GM23338 (cell line): Measurements from ENCODE around the gene TEX14. TPM values are rescaled to one million over a fixed set of nuclear protein-coding genes. Genes with fewer than 3 reads are reported as not detected.
A peak's percentile ranks its signal among the peaks of the same experiment; 100 is the strongest.

Experiments used
- ATAC-seq: fragments of 200-7000 bp; cut with Tn5 transposase; 3 replicates; pipeline ENCODE4 v1.9.1; 2020
- DNase-seq: peaks from one replicate; pipeline ENCODE4 v3.0.0-alpha.2; 2015; ENCODE audit warnings: low spot score
- H2AFZ ChIP-seq: fragments of 200-600 bp; sonication (generic); 2 replicates; pipeline ENCODE4 v1.8.0; 2016; ENCODE audit warnings: antibody characterized with exemption, mild to moderate bottlenecking, moderate library complexity
- H3F3A ChIP-seq: fragments of 200-600 bp; sonication (generic); replicated peaks from 2 replicates; pipeline ENCODE4 v1.8.0; 2017; ENCODE audit warnings: antibody characterized with exemption, mixed run types, low read depth
- H3K27ac ChIP-seq: fragments of 200-600 bp; sonication (generic); 2 replicates; pipeline ENCODE4 v1.6.1; 2016; ENCODE audit warnings: low read depth
- H3K27me3 ChIP-seq: fragments of 200-600 bp; sonication (generic); 2 replicates; pipeline ENCODE4 v1.8.0; 2016; ENCODE audit warnings: mild to moderate bottlenecking, mixed run types, moderate library complexity; ENCODE audit not compliant: insufficient read depth
- H3K36me3 ChIP-seq: fragments of 200-600 bp; sonication (generic); 2 replicates; pipeline ENCODE4 v1.8.0; 2016; ENCODE audit warnings: mild to moderate bottlenecking; ENCODE audit not compliant: insufficient read depth
- H3K4me1 ChIP-seq: fragments of 200-600 bp; sonication (generic); 2 replicates; pipeline ENCODE4 v1.8.0; 2016; ENCODE audit warnings: mild to moderate bottlenecking, moderate library complexity; ENCODE audit not compliant: insufficient read depth
- H3K4me2 ChIP-seq: fragments of 200-600 bp; sonication (generic); 2 replicates; pipeline ENCODE4 v1.7.1; 2017; ENCODE audit warnings: mixed run types
- H3K4me3 ChIP-seq: fragments of 200-600 bp; sonication (generic); 2 replicates; pipeline ENCODE4 v1.6.1; 2016; ENCODE audit warnings: mixed run types
- H3K79me2 ChIP-seq: fragments of 200-600 bp; sonication (generic); replicated peaks from 2 replicates; pipeline ENCODE4 v1.8.0; 2017; ENCODE audit warnings: mild to moderate bottlenecking; ENCODE audit not compliant: insufficient read depth
- H3K9me2 ChIP-seq: fragments of 200-600 bp; sonication (generic); 2 replicates; pipeline ENCODE4 v1.8.0; 2017; ENCODE audit not compliant: insufficient read depth
- H4K20me1 ChIP-seq: fragments of 200-600 bp; sonication (generic); replicated peaks from 2 replicates; pipeline ENCODE4 v1.8.0; 2017; ENCODE audit warnings: mild to moderate bottlenecking; ENCODE audit not compliant: insufficient read depth
- H3K27ac Mint-ChIP-seq: 2 replicates; pipeline ENCODE4 v1.8.0; 2020; ENCODE audit warnings: inconsistent platforms, mild to moderate bottlenecking, moderate library complexity, mixed read lengths
- H3K27me3 Mint-ChIP-seq: 3 replicates; pipeline ENCODE4 v1.8.0; 2022; ENCODE audit warnings: low read depth, mild to moderate bottlenecking, moderate library complexity, mixed read lengths, inconsistent platforms; ENCODE audit not compliant: insufficient read depth, poor library complexity
- H3K36me3 Mint-ChIP-seq: 3 replicates; pipeline ENCODE4 v1.8.0; 2021; ENCODE audit warnings: low read depth, mild to moderate bottlenecking, inconsistent platforms, moderate library complexity, mixed read lengths
- H3K4me1 Mint-ChIP-seq: 3 replicates; pipeline ENCODE4 v1.8.0; 2020; ENCODE audit warnings: mild to moderate bottlenecking, inconsistent platforms, mixed read lengths
- H3K4me3 Mint-ChIP-seq: 3 replicates; pipeline ENCODE4 v1.8.0; 2021; ENCODE audit warnings: moderate library complexity, mild to moderate bottlenecking, inconsistent platforms, mixed read lengths
- H3K9me3 Mint-ChIP-seq: 3 replicates; pipeline ENCODE4 v1.8.0; 2020; ENCODE audit warnings: moderate library complexity, mild to moderate bottlenecking, inconsistent platforms, mixed read lengths
- CREB1 ChIP-seq: fragments of 250-450 bp; sonication (Bioruptor Pico); IDR thresholded peaks from 2 replicates; pipeline ENCODE4 v1.5.0; 2020; ENCODE audit warnings: low read depth, mild to moderate bottlenecking, moderate library complexity
- CTCF ChIP-seq, 2 experiments: fragments of 200-600 bp in 1 of 2; sonication (generic) in 1 of 2; conservative IDR thresholded peaks; 2 replicates each; pipeline versions ENCODE4 v1.5.1 to v1.6.1; 2016 to 2017; ENCODE audit warnings: antibody characterized with exemption in 2 of 2, low read depth in 2 of 2, mild to moderate bottlenecking in 2 of 2, moderate library complexity in 1 of 2
- ETS1 ChIP-seq: IDR thresholded peaks from 2 replicates; pipeline ENCODE4 v1.6.1; 2016; ENCODE audit warnings: antibody characterized with exemption
- EZH2phosphoT487 ChIP-seq: fragments of 200-600 bp; sonication (generic); IDR thresholded peaks from one replicate; pipeline ENCODE4 v1.8.1; 2018; ENCODE audit warnings: antibody characterized with exemption; ENCODE audit not compliant: unreplicated experiment
- NANOG ChIP-seq: IDR thresholded peaks from 2 replicates; pipeline ENCODE4 v1.6.1; 2016; ENCODE audit warnings: antibody characterized with exemption, borderline replicate concordance
- POLR2AphosphoS5 ChIP-seq: IDR thresholded peaks from 2 replicates; pipeline ENCODE4 v1.6.1; 2016; ENCODE audit warnings: antibody characterized with exemption, low read depth
- REST ChIP-seq: IDR thresholded peaks from one replicate; pipeline ENCODE4 v1.6.1; 2018; ENCODE audit warnings: antibody characterized with exemption; ENCODE audit not compliant: unreplicated experiment
- STAT1 ChIP-seq: IDR thresholded peaks from one replicate; pipeline ENCODE4 v1.6.1; 2016; ENCODE audit warnings: antibody characterized with exemption; ENCODE audit not compliant: unreplicated experiment
- ZNF114 ChIP-seq: fragments of 250-450 bp; sonication (Bioruptor Pico); IDR thresholded peaks from 2 replicates; pipeline ENCODE4 v1.5.0; 2020; ENCODE audit warnings: mild to moderate bottlenecking, moderate library complexity
- ZNF331 ChIP-seq: fragments of 250-450 bp; sonication (Bioruptor Pico); IDR thresholded peaks from 2 replicates; pipeline ENCODE4 v1.5.0; 2020; ENCODE audit warnings: low read depth, mild to moderate bottlenecking, moderate library complexity
- polyA plus RNA-seq: library from polyadenylated mRNA; unstranded; fragments of >200 nt; fragmentation: Nextera tagmentation; extraction: Ambion mirVana; gene quantifications from 2 replicates; pipeline ENCODE4 v1.2.1, GENCODE V29; 2016
- total RNA-seq: library from RNA; depleted of rRNA; stranded (reverse); fragments of >200 nt; shearing (Covaris generic); gene quantifications from 2 replicates; pipeline ENCODE4 v1.2.3, GENCODE V29; 2014

TEX14 gene
- total and polyA plus RNA-seq, 2 experiments from 2014 or later: 0.80 to 2.6 TPM

- Histone ChIP-seq H3K27ac (peak overlapping the region; percentile 71), H3K79me2 (no peaks in the 10 kb centered on the region), H3K4me2 (peak overlapping the region; percentile 27; the same call in 1 of the 2 replicates), H3K27me3 (no peaks in the 10 kb centered on the region), H2AFZ (no peak overlapping the region), H3K36me3 (no peaks in the 10 kb centered on the region), H3K9me2 (no peaks in the 10 kb centered on the region), H4K20me1 (no peaks in the 10 kb centered on the region), H3F3A (no peaks in the 10 kb centered on the region), H3K4me1 (peaks cover 22% of the 10 kb centered on the region; the same call in 1 of the 2 replicates), H3K4me3 (no peak overlapping the region)
- TF ChIP-seq CTCF (conservative IDR thresholded peaks at IDR 0.05; ENCODE audit: low read depth in 2 of 2): no peak
- TF ChIP-seq EZH2phosphoT487: no peak
- TF ChIP-seq CREB1 (CRISPR knock-in tag): no peak; the same call in 1 of the 2 replicates
- TF ChIP-seq POLR2AphosphoS5: no peak
- no peak for TF ChIP-seq NANOG
- TF ChIP-seq ZNF114 (CRISPR knock-in tag): no peak
- no peak for TF ChIP-seq STAT1
- no peak for TF ChIP-seq ETS1
- DNase-seq (peak; percentile 69), ATAC-seq (peak; percentile 84)
- H3K27ac Mint-ChIP-seq: peak overlapping the region; percentile 87
- H3K36me3 Mint-ChIP-seq: no peaks in the 10 kb centered on the region
- peaks cover 2% of the 10 kb centered on the region for H3K27me3 Mint-ChIP-seq
- peaks cover 35% of the 10 kb centered on the region for H3K4me1 Mint-ChIP-seq
- peak overlapping the region; percentile 39; the same call in 2 of the 3 replicates for H3K4me3 Mint-ChIP-seq
- no peaks in the 10 kb centered on the region for H3K9me3 Mint-ChIP-seq
These were observed 126.2 kb downstream of the TEX14 start for GRCh38 chr17:58565389-58566311.

GRCh38 chr17:58564971-58565370, 126.9 kb downstream of the TEX14 start:
- Histone ChIP-seq H3F3A (no peaks in the 10 kb centered on the region), H4K20me1 (no peaks in the 10 kb centered on the region), H3K9me2 (no peaks in the 10 kb centered on the region), H3K36me3 (no peaks in the 10 kb centered on the region), H3K79me2 (no peaks in the 10 kb centered on the region), H3K4me3 (no peak overlapping the region), H3K4me2 (0 out of 2 replicates have a peak overlapping the region, but pooled peaks have one; percentile 27), H2AFZ (0 out of 2 replicates have a peak overlapping the region, but pooled peaks have one; percentile 38), H3K27me3 (no peaks in the 10 kb centered on the region), H3K4me1 (peaks cover 22% of the 10 kb centered on the region; the same call in 1 of the 2 replicates), H3K27ac (peak overlapping the region; percentile 71; the same call in 1 of the 2 replicates)
- Mint-ChIP-seq H3K4me3 (no peak overlapping the region), H3K36me3 (no peaks in the 10 kb centered on the region), H3K4me1 (peaks cover 35% of the 10 kb centered on the region), H3K9me3 (no peaks in the 10 kb centered on the region), H3K27ac (peak overlapping the region; percentile 87), H3K27me3 (peaks cover 2% of the 10 kb centered on the region)
- DNase-seq (no peak), ATAC-seq (peak; percentile 17; the same call in 1 of the 3 replicates)
- TF ChIP-seq CTCF (conservative IDR thresholded peaks at IDR 0.05; ENCODE audit: low read depth in 2 of 2): no peak
- no peak for TF ChIP-seq REST
- TF ChIP-seq ETS1: no peak
- no peak for TF ChIP-seq CREB1 (CRISPR knock-in tag)
- no peak for TF ChIP-seq EZH2phosphoT487
- no peak for TF ChIP-seq STAT1
- no peak for TF ChIP-seq ZNF331 (CRISPR knock-in tag)
